Osteoblast (primary cell): Measurements from ENCODE around the gene NMT2. TPM values are rescaled to one million over a fixed set of nuclear protein-coding genes. Genes with fewer than 3 reads are reported as not detected.

Experiments used
- DNase-seq: peaks from one replicate; pipeline ENCODE4 v3.0.0; 2011; ENCODE audit warnings: low spot score, mixed read lengths; ENCODE audit not compliant: insufficient read length; ENCODE audit errors: missing footprints
- H2AFZ ChIP-seq: 2 replicates; pipeline ENCODE4 v1.6.0; 2011; ENCODE audit warnings: mild to moderate bottlenecking, low read length
- H3K27ac ChIP-seq: 2 replicates; pipeline ENCODE4 v1.5.1; 2011; ENCODE audit warnings: mild to moderate bottlenecking, low read depth, low read length, moderate library complexity
- H3K27me3 ChIP-seq: 2 replicates; pipeline ENCODE4 v1.6.0; 2012; ENCODE audit warnings: mild to moderate bottlenecking, control low read depth, inconsistent platforms, low read length, moderate library complexity; ENCODE audit not compliant: insufficient read depth
- H3K36me3 ChIP-seq: 2 replicates; pipeline ENCODE4 v1.5.1; 2011; ENCODE audit warnings: mild to moderate bottlenecking, low read length, control low read depth, moderate library complexity; ENCODE audit not compliant: insufficient read depth
- H3K4me1 ChIP-seq: 2 replicates; pipeline ENCODE4 v1.5.1; 2011; ENCODE audit warnings: mild to moderate bottlenecking, low read length, control low read depth, moderate library complexity; ENCODE audit not compliant: insufficient read depth
- H3K4me2 ChIP-seq: 2 replicates; pipeline ENCODE4 v1.6.0; 2011; ENCODE audit warnings: mild to moderate bottlenecking, low read length; ENCODE audit not compliant: insufficient read depth
- H3K4me3 ChIP-seq: fragments of 200-600 bp; sonication (generic); 3 replicates; pipeline ENCODE4 v1.5.1; 2012; ENCODE audit warnings: mild to moderate bottlenecking, low read length, inconsistent platforms; ENCODE audit not compliant: insufficient read depth
- H3K79me2 ChIP-seq: 2 replicates; pipeline ENCODE4 v1.6.0; 2012; ENCODE audit warnings: mild to moderate bottlenecking, low read length, control low read depth, inconsistent platforms; ENCODE audit not compliant: insufficient read depth
- H3K9me3 ChIP-seq: 2 replicates; pipeline ENCODE4 v1.5.1; 2011; ENCODE audit warnings: low read depth, low read length, control low read depth
- H4K20me1 ChIP-seq: 2 replicates; pipeline ENCODE4 v1.6.0; 2012; ENCODE audit warnings: mild to moderate bottlenecking, low read length, control low read depth; ENCODE audit not compliant: insufficient read depth
- total RNA-seq: library from RNA; depleted of rRNA; stranded (reverse); fragments of >200 nt; gene quantifications from 2 replicates; pipeline ENCODE4 v1.2.3, GENCODE V29; 2012
- TF ChIP-seq, protein P1 (sequence below): IDR thresholded peaks from 2 replicates; pipeline ENCODE4 v1.5.1; 2011; ENCODE audit warnings: mild to moderate bottlenecking, low read depth, low read length, moderate library complexity; ENCODE audit errors: extremely low read depth

Gene NMT2
- total RNA-seq, 1 donor = 43.8 TPM

DNA sequence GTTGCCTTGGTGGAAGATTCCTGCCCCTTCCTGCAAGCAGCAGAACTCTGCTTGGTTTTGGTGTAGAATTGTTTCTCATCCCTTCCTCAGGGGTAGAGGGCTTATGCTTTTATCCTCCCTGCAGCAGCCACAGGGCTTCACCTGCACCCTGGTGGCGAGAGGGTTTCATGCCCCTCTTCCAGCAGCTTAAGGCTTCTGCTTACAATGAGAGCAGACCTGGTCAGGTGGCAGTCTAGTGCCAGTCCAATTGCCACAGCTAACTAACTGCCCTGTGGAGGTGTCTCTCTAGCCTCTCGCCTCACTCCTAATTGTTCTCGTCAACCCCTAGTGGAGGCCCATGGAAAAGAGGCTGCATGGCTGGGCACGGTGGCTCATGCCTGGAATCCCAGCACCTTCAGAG is 99.3 kb downstream of the NMT2 start:
- Histone ChIP-seq H2AFZ (no peak overlapping the region), H4K20me1 (no peaks in the 10 kb centered on the region), H3K36me3 (no peaks in the 10 kb centered on the region), H3K27ac (no peak overlapping the region), H3K4me1 (no peaks in the 10 kb centered on the region), H3K79me2 (no peaks in the 10 kb centered on the region), H3K4me3 (no peak overlapping the region), H3K4me2 (no peak overlapping the region), H3K27me3 (no peaks in the 10 kb centered on the region), H3K9me3 (no peaks in the 10 kb centered on the region)
- TF ChIP-seq, protein P1, sequence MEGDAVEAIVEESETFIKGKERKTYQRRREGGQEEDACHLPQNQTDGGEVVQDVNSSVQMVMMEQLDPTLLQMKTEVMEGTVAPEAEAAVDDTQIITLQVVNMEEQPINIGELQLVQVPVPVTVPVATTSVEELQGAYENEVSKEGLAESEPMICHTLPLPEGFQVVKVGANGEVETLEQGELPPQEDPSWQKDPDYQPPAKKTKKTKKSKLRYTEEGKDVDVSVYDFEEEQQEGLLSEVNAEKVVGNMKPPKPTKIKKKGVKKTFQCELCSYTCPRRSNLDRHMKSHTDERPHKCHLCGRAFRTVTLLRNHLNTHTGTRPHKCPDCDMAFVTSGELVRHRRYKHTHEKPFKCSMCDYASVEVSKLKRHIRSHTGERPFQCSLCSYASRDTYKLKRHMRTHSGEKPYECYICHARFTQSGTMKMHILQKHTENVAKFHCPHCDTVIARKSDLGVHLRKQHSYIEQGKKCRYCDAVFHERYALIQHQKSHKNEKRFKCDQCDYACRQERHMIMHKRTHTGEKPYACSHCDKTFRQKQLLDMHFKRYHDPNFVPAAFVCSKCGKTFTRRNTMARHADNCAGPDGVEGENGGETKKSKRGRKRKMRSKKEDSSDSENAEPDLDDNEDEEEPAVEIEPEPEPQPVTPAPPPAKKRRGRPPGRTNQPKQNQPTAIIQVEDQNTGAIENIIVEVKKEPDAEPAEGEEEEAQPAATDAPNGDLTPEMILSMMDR = no peak
- DNase-seq = no peak

DNA sequence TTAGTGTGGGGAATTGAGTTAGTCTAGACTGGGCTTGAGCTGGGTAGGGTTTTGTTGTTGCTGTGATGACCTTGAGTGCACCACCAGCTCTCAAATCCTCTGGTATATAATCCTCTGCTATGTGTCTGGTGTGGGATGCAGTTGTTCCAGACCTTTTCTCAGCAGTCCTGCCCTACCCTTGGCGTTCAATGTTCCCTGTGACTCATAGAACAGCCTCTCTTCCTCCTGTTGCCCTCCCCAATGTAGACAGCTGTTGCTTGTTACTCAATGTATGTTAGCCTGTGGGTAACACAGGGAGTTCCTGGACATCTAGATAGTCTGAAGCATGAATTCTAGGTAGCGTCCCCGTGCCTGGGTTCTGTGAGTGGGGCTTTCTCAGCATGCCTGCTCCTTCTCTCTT is 99.7 kb downstream of the NMT2 start:
- H3K79me2 ChIP-seq = no peaks in the 10 kb centered on the region
- no peak overlapping the region for H2AFZ ChIP-seq
- TF ChIP-seq, protein P1 = no peak
- no peaks in the 10 kb centered on the region for H3K27me3 ChIP-seq
- no peaks in the 10 kb centered on the region for H3K4me1 ChIP-seq
- H3K27ac ChIP-seq = no peak overlapping the region
- no peaks in the 10 kb centered on the region for H3K9me3 ChIP-seq
- H3K4me2 ChIP-seq = no peak overlapping the region
- H3K36me3 ChIP-seq = no peaks in the 10 kb centered on the region
- DNase-seq = peak; percentile 83
- no peaks in the 10 kb centered on the region for H4K20me1 ChIP-seq
- no peak overlapping the region for H3K4me3 ChIP-seq

DNA sequence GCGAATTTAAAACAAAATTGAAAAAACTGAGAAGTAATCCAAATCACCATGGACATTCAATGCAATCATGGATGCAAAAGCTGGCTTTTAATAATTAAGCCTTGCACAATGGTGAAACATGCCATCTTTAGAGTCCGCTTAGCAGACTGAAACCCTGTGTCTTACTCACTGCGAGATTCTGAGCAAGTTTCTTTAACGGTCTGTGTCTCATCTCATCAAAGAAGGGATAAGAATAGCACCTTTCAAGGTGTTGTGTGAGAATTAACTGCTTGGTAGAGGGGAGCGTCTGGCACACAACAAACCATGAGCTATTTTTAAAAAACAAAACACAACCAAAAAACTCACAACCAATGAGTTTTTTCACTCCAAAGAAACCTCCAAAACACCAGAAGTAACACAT is 101.3 kb downstream of the NMT2 start:
- Histone ChIP-seq H3K27me3 (no peaks in the 10 kb centered on the region), H3K36me3 (no peaks in the 10 kb centered on the region), H3K79me2 (no peaks in the 10 kb centered on the region), H3K27ac (no peak overlapping the region), H3K4me2 (no peak overlapping the region), H2AFZ (no peak overlapping the region), H3K4me3 (no peak overlapping the region), H4K20me1 (no peaks in the 10 kb centered on the region), H3K9me3 (no peaks in the 10 kb centered on the region), H3K4me1 (no peaks in the 10 kb centered on the region)
- no peak for DNase-seq
- TF ChIP-seq, protein P1 = no peak

- H3K27ac ChIP-seq = no peak overlapping the region
- no peaks in the 10 kb centered on the region for H3K4me1 ChIP-seq
- H2AFZ ChIP-seq = no peak overlapping the region
- no peaks in the 10 kb centered on the region for H3K79me2 ChIP-seq
- DNase-seq = no peak
- no peaks in the 10 kb centered on the region for H4K20me1 ChIP-seq
- no peaks in the 10 kb centered on the region for H3K36me3 ChIP-seq
- H3K4me2 ChIP-seq = no peak overlapping the region
- TF ChIP-seq, protein P1 = no peak
- H3K27me3 ChIP-seq = no peaks in the 10 kb centered on the region
- no peak overlapping the region for H3K4me3 ChIP-seq
- H3K9me3 ChIP-seq = no peaks in the 10 kb centered on the region
Measured at GRCh38 chr10:15060638-15061037, 107.9 kb downstream of the NMT2 start.
